ENCODE measurements around the gene ANKRD12. TPM values are rescaled to one million over a fixed set of nuclear protein-coding genes. Genes with fewer than 3 reads are reported as not detected.
A peak's percentile ranks its signal among the peaks of the same experiment; 100 is the strongest.
"Not testable (repeated sequence)": the region's sequence is repeated elsewhere in the genome, so short reads cannot be mapped to it uniquely, and the experiment has no call there.

ANKRD12 gene
- total RNA-seq (2014; rRNA removed) = 12.6 and 21.4 TPM in 2 replicates
- 7.2 TPM for polyA plus RNA-seq (2012)

GRCh38 chr18:9136315-9137155 lies at the start of gene ANKRD12:
ANKRD12 (plus strand) TSS chr18:9136781; CDS start chr18:9182433, 45,652 bp downstream.
- peak; percentile 95 for DNase-seq (ENCODE audit: low read depth)

DNA sequence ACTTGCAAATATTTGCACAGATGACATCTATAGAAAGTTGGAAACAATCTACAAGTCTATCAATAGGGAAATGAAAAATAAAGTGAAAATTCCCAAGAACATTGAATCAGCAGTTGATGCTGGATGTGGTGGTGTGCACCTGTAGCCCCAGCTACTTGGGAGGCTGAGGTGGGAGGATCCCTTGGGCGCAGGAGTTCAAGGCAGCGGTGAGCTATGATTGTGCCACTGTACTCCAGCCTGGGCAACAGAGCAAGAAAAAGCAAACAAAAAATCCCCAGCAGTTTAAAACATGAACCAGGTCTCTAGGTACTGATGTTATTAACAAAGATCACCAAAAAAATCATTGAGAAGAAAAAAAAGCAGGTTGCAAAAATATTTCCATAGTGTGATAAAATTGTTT lies 49.4 kb upstream of the ANKRD12 start:
- no peak for DNase-seq (ENCODE audit: low read depth)

DNA sequence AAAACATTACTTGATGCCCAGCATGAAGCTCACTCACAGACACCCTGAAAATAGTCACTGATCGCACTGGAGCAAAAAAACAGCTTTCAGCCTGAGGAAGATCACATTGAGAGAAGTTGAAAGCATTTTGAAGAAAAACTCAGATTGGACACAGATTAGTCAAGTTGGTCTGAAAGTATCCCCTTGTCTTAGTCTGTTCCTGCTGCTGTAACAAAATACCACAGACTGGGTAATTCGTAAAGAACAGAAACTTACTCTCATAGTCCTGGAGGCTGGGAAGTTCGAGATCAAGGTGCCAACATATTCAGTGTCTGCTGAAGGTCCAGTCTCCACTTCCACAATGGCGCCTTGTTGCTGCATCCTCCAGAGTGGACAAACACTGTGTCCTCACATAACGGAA lies 48.3 kb upstream of the ANKRD12 start:
- DNase-seq (ENCODE audit: low read depth) = no peak

DNA sequence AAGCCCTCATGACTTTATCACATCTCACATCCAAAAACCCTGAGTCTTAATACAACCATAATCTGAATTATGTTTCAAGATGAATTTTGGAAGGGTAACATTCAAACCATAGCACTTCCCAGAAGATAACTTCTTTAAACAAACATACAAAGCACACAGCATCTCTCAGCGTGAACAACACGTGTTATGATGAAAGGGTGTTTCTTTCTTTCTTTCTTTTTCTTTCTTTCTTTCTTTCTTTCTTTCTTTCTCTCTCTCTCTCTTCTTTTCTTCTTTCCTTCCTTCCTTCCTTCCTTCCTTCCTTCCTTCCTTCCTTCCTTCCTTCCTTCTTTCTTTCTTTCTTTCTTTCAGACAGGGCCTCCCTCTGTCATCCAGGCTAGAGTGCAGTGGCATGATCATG lies 47.9 kb upstream of the ANKRD12 start:
- not testable (repeated sequence) for DNase-seq (ENCODE audit: low read depth)

- DNase-seq (ENCODE audit: low read depth) = no peak
Measured at GRCh38 chr18:9090578-9090977, 46.0 kb upstream of the ANKRD12 start.

DNA sequence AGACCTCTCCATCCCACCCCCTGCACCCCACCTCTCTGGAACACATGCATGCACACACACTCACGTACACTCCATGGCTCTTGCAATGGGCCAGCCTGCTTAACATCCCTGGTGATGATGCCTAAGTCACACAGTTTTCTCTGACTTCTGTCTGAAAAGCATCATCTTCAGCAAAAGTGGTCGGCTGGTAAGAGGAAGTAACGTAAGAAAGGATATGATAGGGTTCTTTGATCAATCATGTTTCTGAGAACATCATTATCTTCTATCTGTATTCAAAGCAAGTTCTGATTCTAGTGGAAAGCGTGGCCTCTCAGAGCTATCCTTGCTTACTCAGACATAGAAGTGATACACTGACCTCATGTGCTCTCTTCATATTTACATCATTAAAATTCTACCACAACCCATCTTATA lies 45.5 kb upstream of the ANKRD12 start:
- no peak for DNase-seq (ENCODE audit: low read depth)

DNA sequence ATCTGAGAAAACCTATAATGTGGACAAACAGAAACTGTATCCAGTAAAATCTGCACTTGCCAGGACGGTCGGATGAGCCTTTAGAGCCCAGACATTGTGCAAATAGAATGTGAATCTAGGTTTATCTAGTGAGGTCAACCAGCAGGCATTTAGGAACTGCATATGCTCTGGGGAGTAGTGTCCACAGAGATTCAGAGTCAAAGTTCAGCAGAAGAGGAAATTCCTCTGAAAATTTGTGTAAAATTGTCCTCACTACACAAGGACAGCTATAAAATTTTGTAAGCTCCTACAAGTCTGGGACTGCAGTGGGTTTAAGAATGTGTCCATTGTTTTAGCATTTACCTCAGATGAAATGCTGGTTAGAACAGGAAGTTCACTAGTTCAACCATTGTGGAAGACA lies 43.9 kb upstream of the ANKRD12 start:
- no peak for DNase-seq (ENCODE audit: low read depth)

GRCh38 chr18:9093109-9093508 lies 43.5 kb upstream of the ANKRD12 start:
- DNase-seq (ENCODE audit: low read depth) = not testable (repeated sequence)

GRCh38 chr18:9094307-9095226 lies 42.0 kb upstream of the ANKRD12 start:
- DNase-seq (ENCODE audit: low read depth) = peak; percentile 62

- DNase-seq (ENCODE audit: low read depth) = no peak
Measured at GRCh38 chr18:9095297-9096006, 41.1 kb upstream of the ANKRD12 start.

GRCh38 chr18:9096007-9096371 lies 40.6 kb upstream of the ANKRD12 start:
- DNase-seq (ENCODE audit: low read depth) = no peak

GRCh38 chr18:9096685-9097084 lies 39.9 kb upstream of the ANKRD12 start:
- DNase-seq (ENCODE audit: low read depth) = no peak

- DNase-seq (ENCODE audit: low read depth) = no peak
Measured at GRCh38 chr18:9097349-9097748, 39.2 kb upstream of the ANKRD12 start.

GRCh38 chr18:9100796-9101195 lies 35.8 kb upstream of the ANKRD12 start:
- no peak for DNase-seq (ENCODE audit: low read depth)

DNA sequence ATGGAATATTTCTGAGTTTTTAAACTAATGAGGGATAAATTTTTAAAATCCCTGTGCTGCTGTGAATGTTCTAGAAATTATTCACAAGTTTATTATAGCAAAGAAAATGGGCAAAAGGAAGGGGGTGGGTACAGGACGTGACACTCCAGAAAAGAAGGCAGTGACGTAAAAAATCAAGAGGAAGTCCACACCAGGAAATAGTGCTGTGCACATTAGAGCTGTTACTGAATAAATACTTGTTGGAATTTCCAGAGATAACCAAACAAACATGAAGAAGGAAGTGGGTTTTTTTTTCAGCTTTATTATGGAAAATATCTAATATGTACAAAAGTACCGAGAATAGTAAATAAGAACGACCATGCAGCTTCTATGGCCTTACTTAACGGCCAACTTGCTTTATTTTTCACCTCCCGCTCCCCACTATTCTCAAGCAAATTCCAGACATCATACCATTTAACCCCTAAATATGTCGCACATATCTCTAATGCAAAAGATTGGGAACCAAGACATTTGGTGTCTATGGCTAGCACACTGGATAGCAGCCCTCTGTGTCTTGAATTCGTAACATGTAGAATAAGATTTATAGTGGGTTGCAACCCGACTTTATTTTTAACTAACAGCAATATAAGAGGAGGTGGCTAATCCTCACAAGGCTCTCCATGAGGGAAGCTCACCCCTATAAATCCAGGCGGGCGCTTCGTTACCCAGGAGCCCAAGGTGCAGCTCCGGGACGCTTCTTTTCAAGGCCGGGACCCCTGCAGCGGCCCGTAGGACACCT lies 34.7 kb upstream of the ANKRD12 start:
- DNase-seq (ENCODE audit: low read depth) = peak; percentile 69

- DNase-seq (ENCODE audit: low read depth) = peak; percentile 95
Measured at GRCh38 chr18:9102508-9103375, 33.8 kb upstream of the ANKRD12 start, which contains the start of gene NDUFV2. NDUFV2 (plus strand) TSS chr18:9102699; CDS start chr18:9102744, 45 bp downstream.

GRCh38 chr18:9103376-9103873 lies 33.2 kb upstream of the ANKRD12 start:
- peak; percentile 55 for DNase-seq (ENCODE audit: low read depth)

GRCh38 chr18:9104244-9104901 lies 32.2 kb upstream of the ANKRD12 start:
- no peak for DNase-seq (ENCODE audit: low read depth)

GRCh38 chr18:9105420-9105819 lies 31.2 kb upstream of the ANKRD12 start:
- no peak for DNase-seq (ENCODE audit: low read depth)
